ENCODE results near the gene ADO.

The ADO gene

GRCh38 chr10:62819141-62819920, 14.8 kb downstream of the ADO start:
- TF ChIP-seq CTCF (conservative IDR thresholded peaks at IDR 0.05) (no peak), ZFX (IDR thresholded peaks at IDR 0.05) (no peak)

GRCh38 chr10:62820586-62820985, 16.1 kb downstream of the ADO start:
- no peak for TF ChIP-seq ZFX (IDR thresholded peaks at IDR 0.05)
- no peak for TF ChIP-seq CTCF (conservative IDR thresholded peaks at IDR 0.05)
- H3K27ac ChIP-seq: no peak overlapping the region

More at GRCh38 chr10:62819141-62819920, 14.8 kb downstream of the ADO start:
- no peak overlapping the region for H3K27ac ChIP-seq

- TF ChIP-seq CTCF (conservative IDR thresholded peaks at IDR 0.05) (no peak), ZFX (IDR thresholded peaks at IDR 0.05) (no peak)
- H3K27ac ChIP-seq: no peak overlapping the region
Measured at GRCh38 chr10:62826273-62826672, 21.8 kb downstream of the ADO start.

GRCh38 chr10:62829622-62830021, 25.1 kb downstream of the ADO start:
- TF ChIP-seq CTCF (conservative IDR thresholded peaks at IDR 0.05): no peak
- TF ChIP-seq ZFX (IDR thresholded peaks at IDR 0.05): no peak
- no peak overlapping the region for H3K27ac ChIP-seq

- no peak overlapping the region for H3K27ac ChIP-seq
- TF ChIP-seq CTCF (conservative IDR thresholded peaks at IDR 0.05) (no peak), ZFX (IDR thresholded peaks at IDR 0.05) (no peak)
Measured at GRCh38 chr10:62830679-62831078, 26.2 kb downstream of the ADO start.

- TF ChIP-seq CTCF (conservative IDR thresholded peaks at IDR 0.05) (no peak), ZFX (IDR thresholded peaks at IDR 0.05) (no peak)
Measured at GRCh38 chr10:62831346-62831745, 26.8 kb downstream of the ADO start.

GRCh38 chr10:62839590-62839989, 35.1 kb downstream of the ADO start:
- no peak for TF ChIP-seq ZFX (IDR thresholded peaks at IDR 0.05)
- TF ChIP-seq CTCF (conservative IDR thresholded peaks at IDR 0.05): no peak
- no peak overlapping the region for H3K27ac ChIP-seq

More at GRCh38 chr10:62831346-62831745, 26.8 kb downstream of the ADO start:
- no peak overlapping the region for H3K27ac ChIP-seq
